ENCODE results near the gene PCDHGB2.

DNA sequence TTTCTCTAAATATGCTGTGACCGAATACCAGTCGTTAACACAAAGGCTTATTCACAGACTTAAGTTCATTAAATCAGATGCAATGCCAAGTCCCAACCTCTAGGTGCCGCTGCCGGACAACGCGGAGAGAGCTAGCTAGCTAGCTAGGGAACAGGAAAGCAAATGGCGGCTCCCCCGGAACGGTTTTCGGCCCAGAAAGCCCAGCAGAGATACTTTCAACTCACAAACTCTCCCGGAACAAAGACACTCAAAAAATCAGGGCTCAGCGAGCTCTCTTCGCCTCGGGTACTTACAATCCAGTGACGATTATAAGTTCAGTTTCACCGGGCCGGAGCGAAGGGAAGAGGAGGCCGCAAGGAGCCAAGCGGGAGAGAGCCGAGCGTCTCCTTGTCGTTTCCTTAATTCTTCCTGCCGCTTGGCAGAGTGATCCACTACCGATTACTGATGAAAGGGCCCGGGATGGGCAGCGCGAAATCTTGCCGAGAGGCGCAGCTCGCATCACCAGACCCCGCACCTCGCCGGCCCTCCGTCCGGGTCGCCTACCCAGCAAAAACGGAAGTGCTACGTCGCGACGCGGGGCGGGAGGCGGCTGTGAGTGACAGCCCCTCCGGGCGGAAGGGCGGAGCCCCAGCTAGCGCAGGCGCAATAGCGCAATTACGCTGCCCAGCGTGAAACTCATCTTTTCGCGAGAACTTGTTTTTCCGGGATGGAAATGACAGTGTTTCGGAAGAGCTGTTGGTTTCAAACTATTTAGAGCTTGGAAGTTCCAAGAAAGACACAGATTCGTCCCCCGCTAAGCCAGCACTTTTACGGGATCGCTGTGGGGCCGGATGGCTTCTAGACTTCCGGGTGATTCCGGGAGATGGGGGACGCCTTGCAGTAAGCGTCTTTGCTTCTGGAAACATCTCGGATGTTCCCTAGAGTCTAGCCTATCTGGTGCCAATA is 39.3 kb upstream of the PCDHGB2 start, which contains the start of gene TAF7:
- TF ChIP-seq CTCF (IDR thresholded peaks at IDR 0.05) (peak; percentile 79 to 86 (median 85)), POLR2AphosphoS5 (IDR thresholded peaks at IDR 0.05) (peak; percentile 91 to 98 (median 96)), EP300 (IDR thresholded peaks at IDR 0.05; ENCODE audit: low read depth) (no peak)

Data from transverse colon (tissue), 4 donors.